ENCODE data around the gene GARIN5A.
"Not testable (repeated sequence)": the region's sequence is repeated elsewhere in the genome, so short reads cannot be mapped to it uniquely, and the experiment has no call there.

Gene GARIN5A

DNA sequence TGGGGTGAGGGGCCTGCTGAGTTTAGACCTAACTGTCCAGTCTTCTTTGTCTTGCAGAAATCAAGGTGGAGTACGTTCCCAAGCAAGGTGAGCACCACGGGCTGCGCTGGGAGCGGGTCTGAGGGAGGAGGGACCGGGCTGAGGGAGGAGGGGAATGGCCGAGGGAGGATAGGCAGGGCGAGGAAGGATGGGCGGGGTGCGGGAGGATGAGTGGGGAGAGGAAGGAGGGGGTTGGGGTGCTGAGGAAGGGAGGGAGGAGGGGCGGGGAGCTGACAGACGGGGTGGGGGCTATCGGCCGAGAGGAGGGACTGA is 25.5 kb downstream of the GARIN5A start:
- Histone ChIP-seq H3K4me1 (ENCODE audit: control insufficient read depth, insufficient read depth, low read length) (no peaks in the 10 kb centered on the region), H3K36me3 (ENCODE audit: control insufficient read depth, insufficient read depth, low read length) (no peaks in the 10 kb centered on the region), H3K4me3 (ENCODE audit: insufficient read depth, low read depth, low read length) (no peak overlapping the region), H3K9me3 (ENCODE audit: control insufficient read depth, low read length) (no peaks in the 10 kb centered on the region), H3K27me3 (ENCODE audit: control insufficient read depth, insufficient read depth, low read length, poor library complexity, severe bottlenecking) (no peaks in the 10 kb centered on the region), H3K27ac (ENCODE audit: insufficient read depth, low read depth, low read length, poor library complexity, severe bottlenecking) (no peak overlapping the region)
- 82 to 85% methylated on average over 13 of the region's 13 CpGs for WGBS, 2 experiments

DNA sequence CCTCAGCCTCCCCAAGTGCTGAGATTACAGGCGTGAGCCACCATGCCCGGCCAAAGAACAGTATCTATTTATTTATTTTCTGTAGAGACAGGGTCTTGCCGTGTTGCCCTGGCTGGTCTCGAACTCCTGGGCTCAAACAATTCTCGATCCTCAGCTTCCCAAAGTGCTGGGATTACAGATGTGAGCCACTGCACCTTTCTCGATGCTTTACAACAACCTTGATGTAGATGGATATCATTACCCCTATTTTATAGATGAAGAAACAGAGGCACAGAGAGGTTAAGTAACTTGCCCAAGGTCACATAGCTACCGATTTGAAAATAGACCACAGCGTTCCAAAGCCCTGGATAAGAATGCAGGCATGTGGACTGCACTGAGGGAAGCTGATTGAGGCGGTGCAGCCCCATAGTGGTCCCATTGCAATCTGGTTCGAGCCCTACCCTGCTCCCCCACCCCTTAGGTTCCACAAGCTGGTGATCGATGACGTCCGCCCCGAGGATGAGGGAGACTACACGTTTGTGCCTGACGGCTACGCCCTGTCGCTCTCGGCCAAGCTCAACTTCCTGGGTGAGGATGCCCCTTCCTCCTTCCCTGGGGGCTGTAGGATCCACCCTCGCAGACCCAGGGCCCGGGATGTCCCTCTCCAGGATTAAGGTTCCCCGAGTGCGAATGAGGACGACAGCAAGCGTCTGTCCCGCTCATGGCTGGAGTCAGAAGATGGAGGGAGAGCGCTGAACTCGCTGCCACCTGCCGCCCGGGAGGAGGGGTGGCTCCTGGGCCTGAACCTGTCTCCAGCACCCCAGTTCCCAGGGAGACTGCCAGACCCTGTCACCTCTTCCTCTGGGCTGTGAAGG is 26.1 kb downstream of the GARIN5A start:
- no peaks in the 10 kb centered on the region for H3K36me3 ChIP-seq (ENCODE audit: control insufficient read depth, insufficient read depth, low read length)
- H3K27ac ChIP-seq (ENCODE audit: insufficient read depth, low read depth, low read length, poor library complexity, severe bottlenecking), result no peak overlapping the region
- no peaks in the 10 kb centered on the region for H3K27me3 ChIP-seq (ENCODE audit: control insufficient read depth, insufficient read depth, low read length, poor library complexity, severe bottlenecking)
- no peak overlapping the region for H3K4me3 ChIP-seq (ENCODE audit: insufficient read depth, low read depth, low read length)
- no peaks in the 10 kb centered on the region for H3K9me3 ChIP-seq (ENCODE audit: control insufficient read depth, low read length)
- no peaks in the 10 kb centered on the region for H3K4me1 ChIP-seq (ENCODE audit: control insufficient read depth, insufficient read depth, low read length)
- WGBS, 2 experiments, result 85 to 86% methylated on average over 30 of the region's 30 CpGs

DNA sequence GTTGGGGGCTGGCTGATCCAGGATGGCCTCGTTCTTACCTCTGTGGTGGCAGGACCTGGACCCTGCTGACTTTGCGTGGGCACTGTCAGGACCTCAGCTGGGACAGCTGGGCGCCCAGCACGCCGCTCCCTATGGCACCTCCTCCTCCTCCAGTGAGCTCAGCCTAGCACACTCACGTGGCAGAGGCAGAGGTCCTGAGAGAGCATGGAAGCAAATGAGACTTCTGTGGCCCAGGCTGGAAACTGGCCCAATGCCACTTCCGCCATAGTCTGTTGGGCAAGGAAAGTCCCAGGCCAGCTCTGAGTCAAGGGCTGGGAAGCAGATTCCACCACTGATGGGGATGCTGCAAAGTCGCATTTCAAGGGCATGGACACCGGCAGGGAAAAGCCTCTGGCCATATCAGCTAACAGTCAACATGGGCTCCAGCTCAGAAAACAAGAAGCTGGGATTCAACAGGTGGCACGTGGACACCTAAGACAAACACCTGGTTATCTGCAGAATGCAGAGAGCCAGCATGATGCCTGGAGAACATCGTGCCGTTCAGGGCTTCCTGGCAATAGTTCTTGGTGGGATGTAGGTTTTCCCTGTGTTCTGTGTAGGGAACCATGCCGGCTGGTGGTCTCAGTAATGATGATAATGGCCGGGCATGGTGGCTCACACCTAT is 27.3 kb downstream of the GARIN5A start:
- WGBS, 2 experiments, result 87 to 89% methylated on average over 14 of the region's 14 CpGs
- H3K4me1 ChIP-seq (ENCODE audit: control insufficient read depth, insufficient read depth, low read length), result no peaks in the 10 kb centered on the region
- no peaks in the 10 kb centered on the region for H3K27me3 ChIP-seq (ENCODE audit: control insufficient read depth, insufficient read depth, low read length, poor library complexity, severe bottlenecking)
- H3K4me3 ChIP-seq (ENCODE audit: insufficient read depth, low read depth, low read length), result no peak overlapping the region
- no peak overlapping the region for H3K27ac ChIP-seq (ENCODE audit: insufficient read depth, low read depth, low read length, poor library complexity, severe bottlenecking)
- H3K36me3 ChIP-seq (ENCODE audit: control insufficient read depth, insufficient read depth, low read length), result no peaks in the 10 kb centered on the region
- H3K9me3 ChIP-seq (ENCODE audit: control insufficient read depth, low read length), result no peaks in the 10 kb centered on the region

DNA sequence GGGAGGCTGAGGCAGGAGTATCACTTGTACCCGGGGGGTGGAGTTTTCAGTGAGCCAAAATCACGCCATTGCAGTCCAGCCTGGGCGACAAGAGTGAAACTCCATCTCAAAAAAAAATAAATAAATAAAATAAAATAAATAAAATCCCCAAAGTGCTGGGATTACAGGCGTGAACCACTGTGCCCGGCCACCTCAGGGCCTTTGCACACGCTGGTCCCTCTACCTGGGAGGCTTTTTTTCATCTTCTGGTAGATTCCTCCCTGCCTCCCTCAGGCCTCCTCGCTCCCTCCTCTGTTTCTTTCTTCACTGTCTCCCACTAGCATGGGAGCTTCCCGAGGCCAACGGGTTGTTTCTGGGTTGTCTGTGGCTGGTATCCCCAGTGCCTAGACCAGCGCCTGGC is 28.9 kb downstream of the GARIN5A start:
- Histone ChIP-seq H3K36me3 (ENCODE audit: control insufficient read depth, insufficient read depth, low read length) (no peaks in the 10 kb centered on the region), H3K4me1 (ENCODE audit: control insufficient read depth, insufficient read depth, low read length) (no peaks in the 10 kb centered on the region), H3K27me3 (ENCODE audit: control insufficient read depth, insufficient read depth, low read length, poor library complexity, severe bottlenecking) (no peaks in the 10 kb centered on the region), H3K4me3 (ENCODE audit: insufficient read depth, low read depth, low read length) (no peak overlapping the region), H3K9me3 (ENCODE audit: control insufficient read depth, low read length) (no peaks in the 10 kb centered on the region), H3K27ac (ENCODE audit: insufficient read depth, low read depth, low read length, poor library complexity, severe bottlenecking) (no peak overlapping the region)
- WGBS, 2 experiments, result 91 to 93% methylated on average over 10 of the region's 10 CpGs

- 91 to 94% methylated on average over 5 of the region's 5 CpGs for WGBS, 2 experiments
- Histone ChIP-seq H3K36me3 (ENCODE audit: control insufficient read depth, insufficient read depth, low read length) (no peaks in the 10 kb centered on the region), H3K4me3 (ENCODE audit: insufficient read depth, low read depth, low read length) (no peak overlapping the region), H3K27ac (ENCODE audit: insufficient read depth, low read depth, low read length, poor library complexity, severe bottlenecking) (no peak overlapping the region), H3K27me3 (ENCODE audit: control insufficient read depth, insufficient read depth, low read length, poor library complexity, severe bottlenecking) (no peaks in the 10 kb centered on the region), H3K9me3 (ENCODE audit: control insufficient read depth, low read length) (no peaks in the 10 kb centered on the region), H3K4me1 (ENCODE audit: control insufficient read depth, insufficient read depth, low read length) (no peaks in the 10 kb centered on the region)
Observed at GRCh38 chr19:50447053-50447452, 29.6 kb downstream of the GARIN5A start.

GRCh38 chr19:50444059-50444458 is 32.6 kb downstream of the GARIN5A start:
- 65 to 70% methylated on average over 1 of the region's 1 CpG for WGBS, 2 experiments
- H3K27ac ChIP-seq (ENCODE audit: insufficient read depth, low read depth, low read length, poor library complexity, severe bottlenecking), result no peak overlapping the region

DNA sequence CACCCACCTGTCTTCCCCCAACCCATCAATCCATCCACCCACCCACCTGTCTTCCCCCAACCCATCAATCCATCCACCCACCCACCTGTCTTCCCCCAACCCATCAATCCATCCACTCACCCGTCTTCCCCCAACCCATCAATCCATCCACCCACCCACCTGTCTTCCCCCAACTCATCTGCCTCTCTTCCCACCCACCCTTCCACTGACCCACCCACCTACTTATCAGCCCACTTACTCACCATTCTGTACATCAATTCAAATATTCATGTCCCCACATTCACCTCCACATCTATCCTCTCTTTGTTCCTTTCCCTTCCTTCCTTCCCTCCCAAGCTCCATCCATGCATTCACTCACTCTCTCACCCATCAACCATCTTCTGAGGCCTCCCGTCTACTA is 37.5 kb downstream of the GARIN5A start:
- H3K27me3 ChIP-seq (ENCODE audit: control insufficient read depth, insufficient read depth, low read length, poor library complexity, severe bottlenecking); H3K9me3 ChIP-seq (ENCODE audit: control insufficient read depth, low read length); H3K36me3 ChIP-seq (ENCODE audit: control insufficient read depth, insufficient read depth, low read length); H3K4me1 ChIP-seq (ENCODE audit: control insufficient read depth, insufficient read depth, low read length); H3K27ac ChIP-seq (ENCODE audit: insufficient read depth, low read depth, low read length, poor library complexity, severe bottlenecking); H3K4me3 ChIP-seq (ENCODE audit: insufficient read depth, low read depth, low read length): not testable (repeated sequence)
- WGBS, 2 experiments, result 72 to 91% methylated on average over 2 of the region's 2 CpGs

More at GRCh38 chr19:50444059-50444458, 32.6 kb downstream of the GARIN5A start:
- H3K4me1 ChIP-seq (ENCODE audit: control insufficient read depth, insufficient read depth, low read length), result no peaks in the 10 kb centered on the region
- H3K27me3 ChIP-seq (ENCODE audit: control insufficient read depth, insufficient read depth, low read length, poor library complexity, severe bottlenecking), result no peaks in the 10 kb centered on the region
- H3K9me3 ChIP-seq (ENCODE audit: control insufficient read depth, low read length), result no peaks in the 10 kb centered on the region
- no peak overlapping the region for H3K4me3 ChIP-seq (ENCODE audit: insufficient read depth, low read depth, low read length)
- no peaks in the 10 kb centered on the region for H3K36me3 ChIP-seq (ENCODE audit: control insufficient read depth, insufficient read depth, low read length)

- Histone ChIP-seq H3K9me3 (ENCODE audit: control insufficient read depth, low read length) (no peaks in the 10 kb centered on the region), H3K4me3 (ENCODE audit: insufficient read depth, low read depth, low read length) (no peak overlapping the region), H3K4me1 (ENCODE audit: control insufficient read depth, insufficient read depth, low read length) (peaks cover 7% of the 10 kb centered on the region), H3K36me3 (ENCODE audit: control insufficient read depth, insufficient read depth, low read length) (no peaks in the 10 kb centered on the region), H3K27ac (ENCODE audit: insufficient read depth, low read depth, low read length, poor library complexity, severe bottlenecking) (no peak overlapping the region), H3K27me3 (ENCODE audit: control insufficient read depth, insufficient read depth, low read length, poor library complexity, severe bottlenecking) (no peaks in the 10 kb centered on the region)
- WGBS, 2 experiments, result 86 to 92% methylated on average over 5 of the region's 5 CpGs
Observed at GRCh38 chr19:50437862-50438449, 38.7 kb downstream of the GARIN5A start.

GRCh38 chr19:50435627-50436026 is 41.0 kb downstream of the GARIN5A start:
- WGBS, 2 experiments, result 84 to 91% methylated on average over 12 of the region's 12 CpGs
- Histone ChIP-seq H3K4me1 (ENCODE audit: control insufficient read depth, insufficient read depth, low read length) (peaks cover 14% of the 10 kb centered on the region), H3K9me3 (ENCODE audit: control insufficient read depth, low read length) (no peaks in the 10 kb centered on the region), H3K27me3 (ENCODE audit: control insufficient read depth, insufficient read depth, low read length, poor library complexity, severe bottlenecking) (peaks cover 9% of the 10 kb centered on the region), H3K27ac (ENCODE audit: insufficient read depth, low read depth, low read length, poor library complexity, severe bottlenecking) (no peak overlapping the region), H3K36me3 (ENCODE audit: control insufficient read depth, insufficient read depth, low read length) (no peaks in the 10 kb centered on the region), H3K4me3 (ENCODE audit: insufficient read depth, low read depth, low read length) (no peak overlapping the region)

- H3K4me1 ChIP-seq (ENCODE audit: control insufficient read depth, insufficient read depth, low read length), result peaks cover 14% of the 10 kb centered on the region
- 89 to 92% methylated on average over 17 of the region's 17 CpGs for WGBS, 2 experiments
- H3K27me3 ChIP-seq (ENCODE audit: control insufficient read depth, insufficient read depth, low read length, poor library complexity, severe bottlenecking), result peaks cover 10% of the 10 kb centered on the region
- H3K4me3 ChIP-seq (ENCODE audit: insufficient read depth, low read depth, low read length), result no peak overlapping the region
- no peaks in the 10 kb centered on the region for H3K9me3 ChIP-seq (ENCODE audit: control insufficient read depth, low read length)
- H3K36me3 ChIP-seq (ENCODE audit: control insufficient read depth, insufficient read depth, low read length), result no peaks in the 10 kb centered on the region
- no peak overlapping the region for H3K27ac ChIP-seq (ENCODE audit: insufficient read depth, low read depth, low read length, poor library complexity, severe bottlenecking)
Observed at GRCh38 chr19:50435221-50435620, 41.4 kb downstream of the GARIN5A start.

Data from ectodermal cell (in vitro differentiated cells).